Fibroblast of mammary gland (primary cell): ENCODE data around the gene ACVRL1.

ENCODE experiments used
- DNase-seq: peaks from one replicate; pipeline ENCODE4 v3.0.0-alpha.2; 2010; ENCODE audit warnings: low read depth
- H3K4me3 ChIP-seq: 2 replicates; pipeline ENCODE4 v1.5.1; 2011; ENCODE audit warnings: low read depth, mild to moderate bottlenecking, low read length, moderate library complexity; ENCODE audit not compliant: control insufficient read depth
- TF ChIP-seq, protein P1 (sequence below): conservative IDR thresholded peaks from 2 replicates; pipeline ENCODE4 v1.5.1; 2011; ENCODE audit warnings: low read depth, low read length, inconsistent platforms; ENCODE audit not compliant: control insufficient read depth, insufficient read depth

ACVRL1 gene

DNA sequence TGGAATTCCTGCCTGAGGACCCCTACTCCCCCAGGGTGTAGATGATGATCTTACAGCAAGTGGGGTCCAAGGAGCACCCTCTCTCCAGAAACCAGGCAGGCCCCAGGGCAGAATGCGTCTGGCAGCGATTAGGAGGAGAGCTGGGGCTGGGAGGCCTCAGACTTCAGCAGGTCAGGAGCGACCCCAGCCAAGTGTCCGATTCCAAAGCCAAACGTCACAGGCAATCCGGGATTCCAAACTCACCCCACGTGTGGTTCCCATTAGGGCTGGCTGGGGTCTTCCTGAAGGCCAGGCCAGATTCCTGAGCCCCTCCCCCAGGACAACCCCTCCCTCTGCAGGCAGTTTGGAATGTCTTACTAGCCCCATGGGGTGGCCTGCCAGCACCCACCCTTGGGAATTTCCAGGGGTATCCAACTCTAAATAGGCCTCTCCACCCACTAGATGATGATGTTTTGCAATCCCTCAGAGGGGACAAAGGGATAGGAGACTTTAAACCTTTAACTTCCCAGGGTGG is 41.5 kb upstream of the ACVRL1 start:
- no peak for DNase-seq
- H3K4me3 ChIP-seq = no peak overlapping the region
- TF ChIP-seq, protein P1, sequence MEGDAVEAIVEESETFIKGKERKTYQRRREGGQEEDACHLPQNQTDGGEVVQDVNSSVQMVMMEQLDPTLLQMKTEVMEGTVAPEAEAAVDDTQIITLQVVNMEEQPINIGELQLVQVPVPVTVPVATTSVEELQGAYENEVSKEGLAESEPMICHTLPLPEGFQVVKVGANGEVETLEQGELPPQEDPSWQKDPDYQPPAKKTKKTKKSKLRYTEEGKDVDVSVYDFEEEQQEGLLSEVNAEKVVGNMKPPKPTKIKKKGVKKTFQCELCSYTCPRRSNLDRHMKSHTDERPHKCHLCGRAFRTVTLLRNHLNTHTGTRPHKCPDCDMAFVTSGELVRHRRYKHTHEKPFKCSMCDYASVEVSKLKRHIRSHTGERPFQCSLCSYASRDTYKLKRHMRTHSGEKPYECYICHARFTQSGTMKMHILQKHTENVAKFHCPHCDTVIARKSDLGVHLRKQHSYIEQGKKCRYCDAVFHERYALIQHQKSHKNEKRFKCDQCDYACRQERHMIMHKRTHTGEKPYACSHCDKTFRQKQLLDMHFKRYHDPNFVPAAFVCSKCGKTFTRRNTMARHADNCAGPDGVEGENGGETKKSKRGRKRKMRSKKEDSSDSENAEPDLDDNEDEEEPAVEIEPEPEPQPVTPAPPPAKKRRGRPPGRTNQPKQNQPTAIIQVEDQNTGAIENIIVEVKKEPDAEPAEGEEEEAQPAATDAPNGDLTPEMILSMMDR = no peak

DNA sequence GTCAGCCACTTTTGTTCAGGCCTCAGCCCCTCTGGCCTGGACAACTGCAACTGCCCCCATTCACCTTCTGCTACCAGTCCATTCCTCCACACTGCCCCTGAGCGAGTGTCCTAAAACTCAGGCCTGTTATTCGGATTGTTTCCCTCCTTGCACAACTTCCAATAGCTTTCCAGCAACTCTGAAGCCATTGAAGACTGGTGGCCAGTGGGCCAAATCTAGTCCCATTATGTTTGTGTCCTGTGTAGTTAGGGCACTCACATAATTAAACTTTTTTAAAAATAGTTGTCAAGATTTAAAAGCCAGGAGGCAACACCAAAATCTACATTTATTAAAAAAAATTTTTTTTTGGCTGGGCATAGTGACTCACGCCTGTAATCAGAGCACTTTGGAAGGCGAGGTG is 41.0 kb upstream of the ACVRL1 start:
- TF ChIP-seq, protein P1 = no peak
- no peak for DNase-seq
- H3K4me3 ChIP-seq = no peak overlapping the region

DNA sequence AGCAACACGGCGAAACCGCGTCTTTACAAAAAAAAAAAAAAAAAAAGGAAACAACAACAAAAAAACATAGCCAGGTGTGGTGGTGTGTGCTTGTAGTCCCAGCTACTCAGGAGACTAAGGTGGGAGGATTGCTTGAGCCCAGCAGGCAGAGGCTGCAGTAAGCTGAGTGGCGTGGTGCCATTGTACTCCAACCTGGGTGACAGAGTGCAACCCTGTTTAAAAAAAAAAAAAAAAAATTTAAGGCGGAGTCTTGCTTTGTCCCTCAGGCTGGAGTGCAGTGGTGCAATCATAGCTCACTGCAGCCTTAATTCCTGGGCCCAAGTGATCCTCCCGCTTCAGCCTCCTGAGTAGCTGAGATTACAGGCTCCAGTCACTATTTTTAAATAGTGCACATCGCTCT is 40.5 kb upstream of the ACVRL1 start:
- no peak overlapping the region for H3K4me3 ChIP-seq
- no peak for DNase-seq
- TF ChIP-seq, protein P1 = no peak

DNA sequence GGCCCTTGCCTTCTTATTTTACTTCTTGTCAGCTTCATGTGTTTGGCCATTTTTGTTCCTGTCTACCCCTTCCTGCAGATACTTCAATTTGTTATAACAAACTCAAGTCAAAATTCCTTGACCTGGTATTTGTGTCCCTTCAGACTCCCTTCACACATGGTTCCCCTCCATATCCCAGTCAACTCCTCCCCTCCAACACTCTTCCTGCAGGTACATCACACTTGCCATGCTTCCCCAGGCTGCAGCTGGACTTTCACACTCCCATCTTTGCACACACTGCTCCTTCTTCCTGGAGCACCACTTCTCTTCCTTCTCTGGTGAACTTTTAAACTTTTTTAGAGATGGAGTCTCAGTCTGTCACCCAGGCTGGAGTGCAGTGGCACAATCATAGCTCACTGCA is 39.9 kb upstream of the ACVRL1 start:
- H3K4me3 ChIP-seq = no peak overlapping the region
- TF ChIP-seq, protein P1 = no peak
- no peak for DNase-seq

DNA sequence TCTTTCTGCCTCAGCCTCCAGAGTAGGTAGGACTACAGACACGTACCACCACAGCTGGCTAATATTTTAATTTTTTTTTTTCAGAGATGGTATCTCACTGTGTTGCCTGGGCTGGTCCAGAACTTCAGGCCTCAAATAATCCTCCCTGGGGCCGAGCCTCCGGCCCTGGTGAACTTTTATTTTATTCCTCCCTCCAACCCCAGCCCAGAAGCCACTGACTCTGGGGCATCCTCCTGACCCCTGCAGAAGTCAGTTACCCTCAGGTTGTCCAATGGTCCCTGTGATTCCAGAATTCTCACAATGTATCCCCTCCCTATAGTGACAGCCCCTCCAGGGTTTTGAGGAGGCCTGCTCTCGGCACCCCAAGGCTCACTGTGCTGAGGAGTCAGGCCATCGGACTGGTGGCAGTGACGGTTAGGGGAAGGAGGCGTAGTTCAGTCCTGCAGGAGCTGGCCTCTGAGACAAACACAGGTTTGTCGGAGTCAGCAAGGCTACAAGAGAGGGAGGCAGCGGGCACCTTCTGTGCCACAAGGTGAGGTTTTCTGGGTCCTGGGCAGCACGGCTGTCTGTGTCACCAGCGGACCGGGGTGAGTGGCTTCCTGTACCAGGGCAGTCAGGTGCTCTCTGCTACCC is 39.4 kb upstream of the ACVRL1 start:
- no peak for DNase-seq
- TF ChIP-seq, protein P1 = no peak
- no peak overlapping the region for H3K4me3 ChIP-seq

DNA sequence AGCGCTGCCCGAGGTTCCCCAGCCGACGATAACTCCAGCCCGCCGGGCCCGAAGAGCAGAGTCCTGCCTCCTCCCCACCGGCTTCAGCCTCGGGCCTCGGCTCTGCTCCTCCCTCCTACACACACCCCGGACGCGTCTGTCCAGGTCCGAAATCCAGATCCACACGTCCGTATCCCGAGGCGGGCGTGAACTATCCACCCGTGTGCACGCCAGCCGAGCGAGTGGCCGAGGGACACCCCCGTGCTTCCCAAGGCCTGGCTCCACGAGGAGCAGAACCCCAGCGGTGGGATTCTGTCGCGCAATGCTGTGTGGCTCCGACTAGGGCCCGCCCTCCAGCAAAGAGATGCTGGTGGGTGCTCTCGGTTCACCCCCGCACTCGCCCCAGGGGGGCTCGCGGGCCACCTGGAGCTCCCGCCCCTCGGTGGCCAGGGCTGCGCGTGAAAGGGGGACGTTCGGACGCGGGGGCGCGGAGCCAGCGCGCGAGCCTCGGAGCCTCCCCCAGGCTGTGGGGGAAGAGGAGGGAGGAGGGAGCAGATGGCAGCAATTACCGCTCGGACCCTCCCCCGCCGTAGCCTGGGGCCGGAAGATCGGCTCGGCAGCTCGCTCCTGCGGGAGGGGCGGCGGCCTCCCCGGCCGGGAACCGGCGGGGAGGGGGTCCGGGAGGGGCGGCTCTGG is 38.3 kb upstream of the ACVRL1 start:
- TF ChIP-seq, protein P1 = no peak
- no peak for DNase-seq
- peak overlapping the region; percentile 46 for H3K4me3 ChIP-seq
